Pancreas (tissue), 10 donors: ENCODE measurements around the gene HORMAD2. TPM values are rescaled to one million over a fixed set of nuclear protein-coding genes. Genes with fewer than 3 reads are reported as not detected.

Experiments
- ATAC-seq, 4 donors: fragments of 200-7000 bp; cut with Tn5 transposase; one replicate each; pipeline versions ENCODE4 v1.8.0 to v1.9.1; 2020; ENCODE audit warnings: mild to moderate bottlenecking in 4 of 4, moderate library complexity in 4 of 4
- DNase-seq, 6 donors: peaks; one replicate each; pipeline ENCODE4 v3.0.0-alpha.2; 2020
- FAIRE-seq: peaks from 2 replicates; lab custom pipeline; 2012; peaks lifted over from hg19 to GRCh38; lab: Jason Lieb, UNC
- H3K27ac ChIP-seq, 4 donors: fragments of 200-600 bp; sonication (generic); 1 replicate in 3 of 4; 2 replicates in 1 of 4; pipeline versions ENCODE4 v1.5.0 to v1.8.0; 2020
- H3K27me3 ChIP-seq, 4 donors: fragments of 200-600 bp; one replicate each; pipeline ENCODE4 v1.8.0; 2021
- H3K36me3 ChIP-seq, 3 donors: fragments of 200-600 bp; sonication (generic) in 1 of 3; one replicate each; pipeline versions ENCODE4 v1.5.0 to v1.8.0; 2020 to 2021
- H3K4me1 ChIP-seq, 3 donors: fragments of 200-600 bp; one replicate each; pipeline ENCODE4 v1.8.0; 2021
- H3K4me3 ChIP-seq, 4 donors: fragments of 200-600 bp; sonication (generic) in 2 of 4; one replicate each; pipeline versions ENCODE4 v1.5.0 to v1.8.0; 2020 to 2021
- H3K9me3 ChIP-seq, 4 donors: fragments of 200-600 bp; one replicate each; pipeline ENCODE4 v1.8.0; 2021
- WGBS, 2 donors: extraction: QIAGEN DNeasy Blood & Tissue Kit; methylation state at CpG; one replicate each; pipeline ENCODE4 v1.1.7; 2013; 5-methylcytosine and 5-hydroxymethylcytosine counted together
- intact Hi-C, 3 donors: fragments of 100-400 bp; cut with DNase I; formaldehyde crosslinking; loops; one replicate each; pipeline versions ENCODE4 v1.11.1 to v1.14.2; 2022
- polyA plus RNA-seq, 2 donors: library from polyadenylated mRNA; stranded (reverse); fragments of 200-250 nt; gene quantifications; one replicate each; pipeline ENCODE4 v1.2.3, GENCODE V29; 2013
- total RNA-seq, 6 donors: library from RNA; stranded (reverse); fragmentation: NEBNext Ultra II Directional in 4 of 6; extraction: Animal tissue kit (Norgen Biotek cat#: 25700) in 4 of 6; gene quantifications; one replicate each; pipeline versions ENCODE4 v1.2.1 to v1.2.4, GENCODE V29; 2021 to 2023
- TF ChIP-seq, protein P1 (sequence below), 4 donors: fragments of 200-600 bp; sonication (generic) in 3 of 4; IDR thresholded peaks; one replicate each; pipeline versions ENCODE4 v1.5.0 to v1.8.0; 2021; ENCODE audit warnings: antibody characterized with exemption in 4 of 4
- donor health status: healthy with polysubstance abuse.
- donor health status: DM: no; HTN: no; CAD: no; lungs with moderate emphysema.
- donor health status: DM: no; HTN: no; CAD: no.
- donor health status: control.
- donor health status: control.
- donor health status: Bipolar disorder and iron deficiency.
- donor health status: DM: yes; HTN: yes; CAD: no.
- donor health status: DM: no; HTN: no; CAD: no.
- donor health status: DM: no; HTN: no; CAD: no.
- donor health status: DM: yes; HTN: yes; CAD: no.

The HORMAD2 gene
- total and polyA plus RNA-seq, 8 donors, result not detected

DNA sequence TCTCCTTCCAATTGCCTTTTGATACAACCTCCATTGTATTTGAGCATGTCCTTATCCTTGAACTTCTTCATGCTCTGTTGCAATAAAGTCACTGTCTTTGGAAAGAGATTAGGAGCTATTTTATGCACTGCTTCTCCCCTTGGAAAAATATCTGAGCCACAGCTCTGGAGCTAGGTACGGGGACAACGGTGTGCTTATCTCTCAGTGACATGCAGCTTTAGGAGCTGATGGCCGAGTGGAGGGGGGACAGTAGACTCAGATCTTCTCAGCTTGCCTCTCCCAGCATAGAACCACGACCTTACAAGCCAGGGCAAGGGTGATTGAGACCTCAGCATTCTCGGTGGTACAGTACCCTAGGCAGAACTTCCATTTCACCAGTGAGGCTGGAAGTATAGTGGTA, 64.1 kb downstream of the HORMAD2 start:
- FAIRE-seq (no peak), DNase-seq (no peak), ATAC-seq (no peak)
- H3K4me1 ChIP-seq, result no peaks in the 10 kb centered on the region
- no peak overlapping the region for H3K27ac ChIP-seq
- no peaks in the 10 kb centered on the region for H3K9me3 ChIP-seq
- 56 to 69% methylated on average over 5 of the region's 5 CpGs for WGBS, 2 donors
- H3K4me3 ChIP-seq, result no peak overlapping the region
- intact Hi-C loops, result no loop called here
- no peaks in the 10 kb centered on the region for H3K27me3 ChIP-seq
- TF ChIP-seq, protein P1, sequence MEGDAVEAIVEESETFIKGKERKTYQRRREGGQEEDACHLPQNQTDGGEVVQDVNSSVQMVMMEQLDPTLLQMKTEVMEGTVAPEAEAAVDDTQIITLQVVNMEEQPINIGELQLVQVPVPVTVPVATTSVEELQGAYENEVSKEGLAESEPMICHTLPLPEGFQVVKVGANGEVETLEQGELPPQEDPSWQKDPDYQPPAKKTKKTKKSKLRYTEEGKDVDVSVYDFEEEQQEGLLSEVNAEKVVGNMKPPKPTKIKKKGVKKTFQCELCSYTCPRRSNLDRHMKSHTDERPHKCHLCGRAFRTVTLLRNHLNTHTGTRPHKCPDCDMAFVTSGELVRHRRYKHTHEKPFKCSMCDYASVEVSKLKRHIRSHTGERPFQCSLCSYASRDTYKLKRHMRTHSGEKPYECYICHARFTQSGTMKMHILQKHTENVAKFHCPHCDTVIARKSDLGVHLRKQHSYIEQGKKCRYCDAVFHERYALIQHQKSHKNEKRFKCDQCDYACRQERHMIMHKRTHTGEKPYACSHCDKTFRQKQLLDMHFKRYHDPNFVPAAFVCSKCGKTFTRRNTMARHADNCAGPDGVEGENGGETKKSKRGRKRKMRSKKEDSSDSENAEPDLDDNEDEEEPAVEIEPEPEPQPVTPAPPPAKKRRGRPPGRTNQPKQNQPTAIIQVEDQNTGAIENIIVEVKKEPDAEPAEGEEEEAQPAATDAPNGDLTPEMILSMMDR (IDR thresholded peaks at IDR 0.05), result no peak
- no peaks in the 10 kb centered on the region for H3K36me3 ChIP-seq

DNA sequence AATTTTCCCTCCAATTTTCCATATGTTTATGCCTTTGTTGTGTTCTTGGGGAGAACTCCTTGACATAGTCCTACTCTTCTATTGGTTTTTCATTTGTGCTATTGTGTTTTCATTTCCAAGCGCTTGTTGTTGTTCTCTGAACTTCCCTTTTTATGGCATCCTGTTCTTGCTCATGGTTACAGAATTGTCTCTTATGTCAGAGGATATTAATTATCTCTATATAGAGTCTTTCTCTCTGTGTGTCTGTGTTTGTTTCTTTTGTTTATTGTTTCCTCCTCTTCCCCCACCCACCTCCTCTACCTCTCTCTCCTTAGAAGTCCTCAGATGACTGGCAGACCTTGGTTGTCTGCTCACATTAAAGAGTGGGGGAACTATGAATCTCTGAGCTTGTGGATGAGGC, 69.9 kb downstream of the HORMAD2 start:
- H3K4me1 ChIP-seq, result no peaks in the 10 kb centered on the region
- H3K36me3 ChIP-seq, result no peaks in the 10 kb centered on the region
- ATAC-seq (no peak), DNase-seq (no peak), FAIRE-seq (no peak)
- TF ChIP-seq, protein P1 (IDR thresholded peaks at IDR 0.05), result no peak
- intact Hi-C loops, result no loop called here
- peaks cover 0 to 4% (median 0%) of the 10 kb centered on the region in 4 donors for H3K27me3 ChIP-seq
- no peaks in the 10 kb centered on the region for H3K9me3 ChIP-seq
- 90 to 100% methylated on average over 1 of the region's 1 CpG for WGBS, 2 donors
- H3K4me3 ChIP-seq, result no peak overlapping the region
- no peak overlapping the region for H3K27ac ChIP-seq

GRCh38 chr22:30158277-30158676, 78.0 kb downstream of the HORMAD2 start:
- 71 to 90% methylated on average over 1 of the region's 1 CpG for WGBS, 2 donors
- DNase-seq (no peak), ATAC-seq (no peak), FAIRE-seq (no peak)
- Histone ChIP-seq H3K27ac (no peak overlapping the region), H3K36me3 (no peaks in the 10 kb centered on the region), H3K9me3 (no peaks in the 10 kb centered on the region), H3K4me1 (no peaks in the 10 kb centered on the region), H3K4me3 (no peak overlapping the region), H3K27me3 (no peaks in the 10 kb centered on the region)
- intact Hi-C loops, result no loop called here
- TF ChIP-seq, protein P1 (IDR thresholded peaks at IDR 0.05), result no peak

GRCh38 chr22:30158744-30159500, 78.7 kb downstream of the HORMAD2 start:
- no peak overlapping the region for H3K27ac ChIP-seq
- no peak overlapping the region for H3K4me3 ChIP-seq
- no peaks in the 10 kb centered on the region for H3K9me3 ChIP-seq
- ATAC-seq (no peak), DNase-seq (no peak), FAIRE-seq (no peak)
- no peaks in the 10 kb centered on the region for H3K36me3 ChIP-seq
- intact Hi-C loops, result no loop called here
- H3K27me3 ChIP-seq, result no peaks in the 10 kb centered on the region
- no peaks in the 10 kb centered on the region for H3K4me1 ChIP-seq
- TF ChIP-seq, protein P1 (IDR thresholded peaks at IDR 0.05), result no peak
- 85 to 88% methylated on average over 11 of the region's 11 CpGs for WGBS, 2 donors
